SJSA1 (cell line): ENCODE data around the gene PCDHGA1. TPM values are rescaled to one million over a fixed set of nuclear protein-coding genes. Genes with fewer than 3 reads are reported as not detected.

Experiments used
- DNase-seq, 2 experiments: peaks; one replicate each; pipeline ENCODE4 v3.0.0-alpha.2; 2015 to 2020; ENCODE audit warnings: low spot score in 2 of 2, low read depth in 1 of 2
- H3K27ac ChIP-seq: fragments of 250-450 bp; sonication (Bioruptor Pico); 2 replicates; pipeline ENCODE4 v1.5.1; 2020; ENCODE audit warnings: mild to moderate bottlenecking, moderate library complexity
- H3K27me3 ChIP-seq: fragments of 250-450 bp; sonication (Bioruptor Pico); replicated peaks from 2 replicates; pipeline ENCODE4 v1.5.1; 2020; ENCODE audit warnings: mild to moderate bottlenecking, moderate library complexity
- H3K36me3 ChIP-seq: fragments of 250-450 bp; sonication (Bioruptor Pico); 2 replicates; pipeline ENCODE4 v1.5.1; 2020; ENCODE audit warnings: mild to moderate bottlenecking
- H3K4me1 ChIP-seq: fragments of 250-450 bp; sonication (Bioruptor Pico); replicated peaks from 2 replicates; pipeline ENCODE4 v1.6.1; 2021; ENCODE audit warnings: mild to moderate bottlenecking
- H3K4me3 ChIP-seq: fragments of 250-450 bp; sonication (Bioruptor Pico); 2 replicates; pipeline ENCODE4 v1.5.1; 2020; ENCODE audit warnings: mild to moderate bottlenecking
- H3K9me3 ChIP-seq: fragments of 250-450 bp; sonication (Bioruptor Pico); replicated peaks from 2 replicates; pipeline ENCODE4 v1.5.1; 2020; ENCODE audit warnings: mild to moderate bottlenecking
- total RNA-seq: library from RNA; depleted of rRNA; stranded (reverse); fragments of >200 nt; shearing (Covaris generic); gene quantifications from 2 replicates; pipeline ENCODE4 v1.2.3, GENCODE V29; 2014

Gene PCDHGA1
- total RNA-seq, 1 experiment from 2014 or later, result 2.2 TPM

DNA sequence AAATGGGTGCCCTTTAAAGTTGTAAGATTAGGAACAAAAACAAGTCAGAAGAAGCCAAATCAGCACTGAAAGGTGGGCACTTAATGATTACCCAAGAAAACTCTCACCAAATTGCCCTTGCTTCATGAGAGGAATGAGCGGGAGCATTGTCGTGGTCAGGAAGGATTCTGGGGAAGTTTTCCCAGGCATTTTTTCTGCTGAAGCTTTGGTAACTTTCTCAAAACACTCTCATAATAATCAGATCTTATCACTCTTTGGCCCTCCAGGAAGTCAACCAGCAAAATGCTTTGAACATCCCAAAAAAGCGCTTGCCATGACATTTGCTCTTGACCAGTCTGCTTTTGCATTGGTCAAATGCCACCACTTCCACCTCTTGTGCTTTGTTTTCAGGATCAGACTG lies 135.0 kb downstream of the PCDHGA1 start:
- Histone ChIP-seq H3K4me1 (no peaks in the 10 kb centered on the region), H3K4me3 (no peak overlapping the region), H3K36me3 (no peaks in the 10 kb centered on the region), H3K27me3 (no peaks in the 10 kb centered on the region), H3K9me3 (no peaks in the 10 kb centered on the region), H3K27ac (no peak overlapping the region)
- DNase-seq, result no peak

DNA sequence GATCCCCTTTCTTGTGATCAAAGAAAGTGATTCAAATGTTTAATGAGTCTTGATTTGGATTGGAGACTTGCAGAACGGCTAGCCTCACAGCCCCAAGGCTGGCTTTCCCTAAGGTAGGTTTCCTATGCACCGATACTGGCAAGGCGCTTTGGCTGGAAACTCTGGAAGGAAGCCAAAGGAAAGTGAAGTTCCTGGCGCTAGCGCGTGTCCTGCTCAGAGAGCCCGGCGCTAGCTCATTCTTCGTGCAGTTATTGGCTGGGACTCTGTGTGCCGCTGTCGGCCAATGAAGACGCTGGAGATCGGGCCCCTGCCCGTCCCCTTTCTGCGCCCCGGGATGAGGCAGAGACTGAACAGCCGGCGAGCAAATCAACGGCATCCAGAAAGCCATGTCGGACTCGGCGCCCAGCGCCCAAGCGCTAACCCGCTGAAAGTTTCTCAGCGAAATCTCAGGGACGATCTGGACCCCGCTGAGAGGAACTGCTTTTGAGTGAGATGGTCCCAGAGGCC lies 145.4 kb downstream of the PCDHGA1 start, which contains the start of gene PCDHGC3:
Gene PCDHGC3 (plus strand): TSS at position 342 of the 507 bp plus-strand sequence. CDS start 151 bp downstream, at position 493.
- Histone ChIP-seq H3K27ac (peak within 1 kb of the TSS; percentile 25), H3K9me3 (no peaks in the 10 kb centered on the region), H3K36me3 (peaks cover 12% of the 10 kb centered on the region), H3K27me3 (no peaks in the 10 kb centered on the region), H3K4me1 (peaks cover 21% of the 10 kb centered on the region), H3K4me3 (peak within 1 kb of the TSS; percentile 53)
- peak; percentile 91 to 96 for DNase-seq

DNA sequence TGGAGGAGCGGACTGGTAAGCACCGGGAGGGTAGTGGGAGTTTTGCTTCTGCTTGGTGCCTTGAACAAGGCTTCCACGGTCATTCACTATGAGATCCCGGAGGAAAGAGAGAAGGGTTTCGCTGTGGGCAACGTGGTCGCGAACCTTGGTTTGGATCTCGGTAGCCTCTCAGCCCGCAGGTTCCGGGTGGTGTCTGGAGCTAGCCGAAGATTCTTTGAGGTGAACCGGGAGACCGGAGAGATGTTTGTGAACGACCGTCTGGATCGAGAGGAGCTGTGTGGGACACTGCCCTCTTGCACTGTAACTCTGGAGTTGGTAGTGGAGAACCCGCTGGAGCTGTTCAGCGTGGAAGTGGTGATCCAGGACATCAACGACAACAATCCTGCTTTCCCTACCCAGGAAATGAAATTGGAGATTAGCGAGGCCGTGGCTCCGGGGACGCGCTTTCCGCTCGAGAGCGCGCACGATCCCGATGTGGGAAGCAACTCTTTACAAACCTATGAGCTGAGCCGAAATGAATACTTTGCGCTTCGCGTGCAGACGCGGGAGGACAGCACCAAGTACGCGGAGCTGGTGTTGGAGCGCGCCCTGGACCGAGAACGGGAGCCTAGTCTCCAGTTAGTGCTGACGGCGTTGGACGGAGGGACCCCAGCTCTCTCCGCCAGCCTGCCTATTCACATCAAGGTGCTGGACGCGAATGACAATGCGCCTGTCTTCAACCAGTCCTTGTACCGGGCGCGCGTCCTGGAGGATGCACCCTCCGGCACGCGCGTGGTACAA lies 146.0 kb downstream of the PCDHGA1 start:
- peak; percentile 66 to 76 for DNase-seq
- H3K9me3 ChIP-seq, result no peaks in the 10 kb centered on the region
- no peaks in the 10 kb centered on the region for H3K27me3 ChIP-seq
- H3K27ac ChIP-seq, result peak overlapping the region; percentile 25
- peaks cover 12% of the 10 kb centered on the region for H3K36me3 ChIP-seq
- H3K4me1 ChIP-seq, result peaks cover 21% of the 10 kb centered on the region
- H3K4me3 ChIP-seq, result peak overlapping the region; percentile 53

DNA sequence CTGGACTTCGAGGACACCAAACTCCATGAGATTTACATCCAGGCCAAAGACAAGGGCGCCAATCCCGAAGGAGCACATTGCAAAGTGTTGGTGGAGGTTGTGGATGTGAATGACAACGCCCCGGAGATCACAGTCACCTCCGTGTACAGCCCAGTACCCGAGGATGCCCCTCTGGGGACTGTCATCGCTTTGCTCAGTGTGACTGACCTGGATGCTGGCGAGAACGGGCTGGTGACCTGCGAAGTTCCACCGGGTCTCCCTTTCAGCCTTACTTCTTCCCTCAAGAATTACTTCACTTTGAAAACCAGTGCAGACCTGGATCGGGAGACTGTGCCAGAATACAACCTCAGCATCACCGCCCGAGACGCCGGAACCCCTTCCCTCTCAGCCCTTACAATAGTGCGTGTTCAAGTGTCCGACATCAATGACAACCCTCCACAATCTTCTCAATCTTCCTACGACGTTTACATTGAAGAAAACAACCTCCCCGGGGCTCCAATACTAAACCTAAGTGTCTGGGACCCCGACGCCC lies 146.8 kb downstream of the PCDHGA1 start:
- Histone ChIP-seq H3K36me3 (peaks cover 12% of the 10 kb centered on the region), H3K27me3 (no peaks in the 10 kb centered on the region), H3K9me3 (no peaks in the 10 kb centered on the region), H3K4me1 (peaks cover 21% of the 10 kb centered on the region), H3K27ac (no peak overlapping the region), H3K4me3 (peak overlapping the region; percentile 53)
- no peak for DNase-seq

DNA sequence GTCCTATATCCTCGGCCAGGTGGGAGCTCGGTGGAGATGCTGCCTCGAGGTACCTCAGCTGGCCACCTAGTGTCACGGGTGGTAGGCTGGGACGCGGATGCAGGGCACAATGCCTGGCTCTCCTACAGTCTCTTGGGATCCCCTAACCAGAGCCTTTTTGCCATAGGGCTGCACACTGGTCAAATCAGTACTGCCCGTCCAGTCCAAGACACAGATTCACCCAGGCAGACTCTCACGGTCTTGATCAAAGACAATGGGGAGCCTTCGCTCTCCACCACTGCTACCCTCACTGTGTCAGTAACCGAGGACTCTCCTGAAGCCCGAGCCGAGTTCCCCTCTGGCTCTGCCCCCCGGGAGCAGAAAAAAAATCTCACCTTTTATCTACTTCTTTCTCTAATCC lies 147.5 kb downstream of the PCDHGA1 start:
- H3K36me3 ChIP-seq, result peaks cover 12% of the 10 kb centered on the region
- DNase-seq, result no peak
- no peaks in the 10 kb centered on the region for H3K27me3 ChIP-seq
- H3K9me3 ChIP-seq, result no peaks in the 10 kb centered on the region
- H3K4me1 ChIP-seq, result peaks cover 21% of the 10 kb centered on the region
- H3K4me3 ChIP-seq, result no peak overlapping the region
- no peak overlapping the region for H3K27ac ChIP-seq

DNA sequence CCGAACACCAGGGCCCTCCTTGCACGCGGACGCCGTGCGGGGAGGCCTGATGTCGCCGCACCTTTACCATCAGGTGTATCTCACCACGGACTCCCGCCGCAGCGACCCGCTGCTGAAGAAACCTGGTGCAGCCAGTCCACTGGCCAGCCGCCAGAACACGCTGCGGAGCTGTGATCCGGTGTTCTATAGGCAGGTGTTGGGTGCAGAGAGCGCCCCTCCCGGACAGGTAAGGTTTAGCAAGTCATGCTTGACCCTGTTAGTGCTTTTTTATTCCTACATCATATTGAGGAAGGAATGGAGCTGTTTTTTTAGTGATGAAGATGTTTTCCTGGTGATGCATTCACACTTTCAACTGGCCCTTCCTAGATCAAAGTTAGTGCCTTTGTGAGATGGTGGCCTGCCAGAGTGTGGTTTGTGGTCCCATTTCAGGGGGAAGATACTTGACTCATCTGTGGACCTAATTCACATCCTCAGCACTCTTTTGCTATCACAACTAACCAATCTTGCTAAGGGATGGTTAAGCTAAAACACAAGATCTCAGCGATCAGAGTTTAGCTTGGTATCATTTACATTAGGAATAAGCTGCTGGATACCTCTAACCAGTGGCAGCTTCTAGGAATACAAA lies 148.1 kb downstream of the PCDHGA1 start:
- H3K27me3 ChIP-seq, result no peaks in the 10 kb centered on the region
- peaks cover 21% of the 10 kb centered on the region for H3K4me1 ChIP-seq
- H3K36me3 ChIP-seq, result peaks cover 12% of the 10 kb centered on the region
- no peaks in the 10 kb centered on the region for H3K9me3 ChIP-seq
- no peak overlapping the region for H3K27ac ChIP-seq
- DNase-seq, result no peak
- no peak overlapping the region for H3K4me3 ChIP-seq

DNA sequence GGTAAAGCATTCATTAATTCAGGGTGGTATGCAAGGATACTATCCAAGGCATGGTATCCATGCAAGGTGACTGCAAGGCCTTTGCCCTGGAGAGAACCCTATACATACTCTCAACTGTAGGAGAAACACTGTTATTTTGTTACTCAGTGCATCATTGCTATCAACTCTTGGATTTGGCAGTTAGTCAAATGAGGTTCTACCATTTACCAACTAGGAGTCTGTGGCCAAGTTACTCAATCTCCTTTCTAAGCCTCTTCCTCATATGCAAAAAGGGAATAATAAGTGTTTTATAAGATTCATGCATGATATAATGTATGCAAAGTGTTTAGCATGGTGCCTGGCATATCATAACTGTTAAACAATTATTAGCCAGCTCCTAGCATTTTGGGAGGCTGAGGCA lies 149.5 kb downstream of the PCDHGA1 start:
- no peak for DNase-seq
- no peak overlapping the region for H3K27ac ChIP-seq
- no peaks in the 10 kb centered on the region for H3K27me3 ChIP-seq
- no peaks in the 10 kb centered on the region for H3K9me3 ChIP-seq
- peaks cover 12% of the 10 kb centered on the region for H3K36me3 ChIP-seq
- no peak overlapping the region for H3K4me3 ChIP-seq
- peaks cover 21% of the 10 kb centered on the region for H3K4me1 ChIP-seq

DNA sequence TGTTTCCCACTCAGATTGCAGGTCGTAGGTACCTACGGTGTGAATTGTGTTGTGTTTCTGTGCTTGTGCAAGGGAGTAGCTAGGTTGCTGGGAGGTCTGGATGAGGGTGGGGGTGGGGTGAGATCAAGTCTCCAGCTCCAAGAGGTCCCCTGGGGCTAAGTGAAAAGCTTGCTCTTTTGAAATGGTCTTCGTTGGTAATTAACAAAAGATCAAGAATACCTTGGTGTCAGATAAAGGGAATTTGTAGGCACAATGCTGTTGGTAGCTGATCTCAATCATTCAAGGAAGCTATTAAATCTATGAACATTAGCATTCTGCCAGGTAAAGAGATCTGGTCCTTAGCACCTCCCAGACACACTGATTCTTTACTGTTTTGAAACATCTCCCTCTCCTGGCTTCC lies 153.6 kb downstream of the PCDHGA1 start:
- Histone ChIP-seq H3K36me3 (peaks cover 17% of the 10 kb centered on the region), H3K9me3 (0 out of 2 replicates have a peak, but pooled peaks cover 3% of the 10 kb centered on the region), H3K4me1 (no peaks in the 10 kb centered on the region; the same call in none of the 2 replicates), H3K27ac (no peak overlapping the region), H3K4me3 (no peak overlapping the region), H3K27me3 (no peaks in the 10 kb centered on the region)
- no peak for DNase-seq

DNA sequence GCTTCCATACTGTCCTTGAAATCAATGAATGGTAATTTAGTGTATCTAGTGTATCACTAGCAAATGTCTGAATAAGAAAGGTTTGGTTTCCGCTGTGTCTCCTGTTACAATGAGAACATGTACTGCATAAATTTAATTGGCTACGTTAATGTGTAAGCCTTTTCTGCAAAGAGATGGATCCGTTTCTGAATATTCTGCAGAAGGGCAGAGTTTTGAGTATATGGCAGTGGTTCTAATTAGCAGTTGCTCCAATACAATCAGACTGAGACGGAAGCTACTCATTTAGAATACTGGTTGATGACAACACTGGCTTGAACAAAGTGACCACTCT lies 154.0 kb downstream of the PCDHGA1 start:
- H3K9me3 ChIP-seq, result 0 out of 2 replicates have a peak, but pooled peaks cover 3% of the 10 kb centered on the region
- no peak for DNase-seq
- H3K36me3 ChIP-seq, result peaks cover 17% of the 10 kb centered on the region
- no peak overlapping the region for H3K27ac ChIP-seq
- no peak overlapping the region for H3K4me3 ChIP-seq
- no peaks in the 10 kb centered on the region for H3K27me3 ChIP-seq
- H3K4me1 ChIP-seq, result peaks cover 3% of the 10 kb centered on the region

DNA sequence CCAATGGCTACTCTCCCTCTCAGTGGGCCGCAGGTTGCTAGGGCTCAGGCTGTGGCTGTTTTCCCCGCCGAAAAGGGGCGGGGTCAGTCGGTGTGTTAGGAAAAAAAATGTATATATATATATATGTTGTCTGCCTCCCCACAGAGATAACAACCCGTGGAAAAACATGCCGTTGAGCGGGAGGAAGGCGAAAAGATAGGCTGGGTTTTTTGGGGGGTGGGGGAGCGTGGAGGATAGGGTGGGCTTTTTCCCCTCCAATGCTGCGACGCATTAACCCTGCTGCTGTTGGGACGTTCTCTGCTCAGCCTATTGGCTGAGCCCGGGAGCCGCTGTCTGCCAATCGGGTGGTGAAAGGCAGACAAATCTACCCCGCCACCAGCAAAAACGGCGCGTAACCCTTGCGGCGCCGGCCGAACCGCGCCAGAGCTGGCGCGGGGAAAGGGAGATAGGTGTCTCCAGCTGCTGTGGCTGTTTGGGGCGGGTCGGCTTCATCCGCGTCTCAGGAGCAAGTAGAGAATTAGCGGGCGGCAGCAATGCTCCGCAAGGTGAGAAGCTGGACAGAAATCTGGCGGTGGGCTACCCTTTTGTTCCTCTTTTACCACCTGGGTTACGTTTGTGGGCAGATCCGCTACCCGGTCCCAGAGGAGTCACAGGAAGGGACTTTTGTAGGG lies 154.5 kb downstream of the PCDHGA1 start, which contains the start of gene PCDHGC4:
Gene PCDHGC4 (plus strand): TSS at position 390 of the 671 bp plus-strand sequence. CDS start 144 bp downstream, at position 534.
- peak in 1 of 2 experiments; percentile 44 for DNase-seq
- H3K27ac ChIP-seq, result no peak within 1 kb of the TSS
- peaks cover 19% of the 10 kb centered on the region for H3K36me3 ChIP-seq
- peaks cover 4% of the 10 kb centered on the region for H3K4me1 ChIP-seq
- 0 out of 2 replicates have a peak, but pooled peaks cover 3% of the 10 kb centered on the region for H3K9me3 ChIP-seq
- H3K4me3 ChIP-seq, result no peak within 1 kb of the TSS
- no peaks in the 10 kb centered on the region for H3K27me3 ChIP-seq

DNA sequence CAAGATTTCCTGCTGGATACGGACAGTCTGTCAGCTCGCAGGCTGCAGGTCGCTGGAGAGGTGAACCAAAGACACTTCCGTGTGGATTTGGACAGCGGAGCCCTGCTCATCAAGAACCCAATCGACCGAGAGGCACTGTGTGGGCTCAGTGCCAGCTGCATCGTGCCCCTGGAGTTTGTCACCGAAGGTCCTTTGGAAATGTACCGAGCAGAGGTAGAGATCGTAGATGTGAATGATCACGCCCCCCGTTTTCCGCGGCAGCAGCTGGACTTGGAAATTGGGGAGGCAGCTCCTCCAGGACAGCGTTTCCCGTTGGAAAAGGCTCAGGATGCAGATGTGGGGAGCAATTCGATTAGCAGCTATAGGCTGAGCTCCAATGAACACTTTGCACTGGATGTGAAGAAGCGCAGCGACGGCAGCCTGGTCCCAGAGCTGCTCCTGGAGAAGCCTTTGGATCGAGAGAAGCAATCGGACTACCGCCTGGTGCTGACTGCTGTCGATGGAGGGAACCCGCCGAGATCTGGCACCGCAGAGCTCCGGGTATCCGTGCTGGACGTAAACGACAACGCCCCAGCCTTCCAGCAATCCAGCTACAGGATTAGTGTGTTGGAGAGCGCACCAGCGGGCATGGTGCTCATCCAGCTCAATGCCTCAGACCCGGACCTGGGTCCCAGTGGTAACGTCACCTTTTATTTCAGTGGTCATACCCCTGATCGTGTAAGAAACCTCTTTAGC lies 155.2 kb downstream of the PCDHGA1 start:
- Histone ChIP-seq H3K36me3 (peaks cover 25% of the 10 kb centered on the region), H3K9me3 (0 out of 2 replicates have a peak, but pooled peaks cover 3% of the 10 kb centered on the region), H3K27me3 (no peaks in the 10 kb centered on the region), H3K27ac (no peak overlapping the region), H3K4me1 (peaks cover 4% of the 10 kb centered on the region), H3K4me3 (no peak overlapping the region)
- peak in 1 of 2 experiments; percentile 41 for DNase-seq

DNA sequence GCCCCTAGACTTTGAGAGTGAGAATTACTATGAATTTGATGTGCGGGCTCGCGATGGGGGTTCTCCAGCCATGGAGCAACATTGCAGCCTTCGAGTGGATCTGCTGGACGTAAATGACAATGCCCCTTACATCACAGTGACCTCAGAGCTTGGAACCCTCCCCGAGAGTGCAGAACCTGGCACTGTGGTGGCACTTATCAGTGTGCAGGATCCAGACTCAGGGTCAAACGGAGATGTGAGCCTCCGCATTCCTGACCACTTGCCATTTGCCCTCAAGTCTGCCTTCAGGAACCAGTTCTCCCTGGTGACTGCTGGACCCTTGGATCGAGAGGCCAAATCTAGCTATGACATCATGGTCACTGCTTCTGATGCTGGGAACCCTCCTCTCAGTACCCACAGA lies 155.8 kb downstream of the PCDHGA1 start:
- Histone ChIP-seq H3K9me3 (0 out of 2 replicates have a peak, but pooled peaks cover 3% of the 10 kb centered on the region), H3K4me1 (peaks cover 4% of the 10 kb centered on the region), H3K27ac (no peak overlapping the region), H3K27me3 (no peaks in the 10 kb centered on the region), H3K36me3 (peaks cover 27% of the 10 kb centered on the region), H3K4me3 (no peak overlapping the region)
- peak in 1 of 2 experiments; percentile 26 for DNase-seq

DNA sequence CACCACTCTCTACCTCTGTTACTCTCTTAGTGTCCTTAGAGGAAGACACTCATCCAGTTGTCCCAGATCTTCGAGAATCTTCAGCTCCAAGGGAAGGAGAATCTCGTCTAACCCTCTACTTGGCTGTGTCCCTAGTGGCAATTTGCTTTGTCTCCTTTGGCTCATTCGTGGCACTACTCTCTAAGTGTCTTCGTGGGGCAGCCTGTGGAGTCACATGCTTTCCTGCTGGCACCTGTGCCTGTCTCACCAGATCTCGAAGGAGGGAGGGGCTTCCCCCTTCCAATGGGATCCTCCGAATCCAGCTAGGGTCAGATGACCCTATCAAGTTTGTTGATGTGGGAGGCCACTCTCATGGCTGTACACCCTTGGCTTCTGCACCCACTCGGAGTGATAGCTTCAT lies 156.8 kb downstream of the PCDHGA1 start:
- Histone ChIP-seq H3K27me3 (no peaks in the 10 kb centered on the region), H3K4me1 (peaks cover 4% of the 10 kb centered on the region), H3K9me3 (0 out of 2 replicates have a peak, but pooled peaks cover 3% of the 10 kb centered on the region), H3K27ac (no peak overlapping the region), H3K4me3 (no peak overlapping the region), H3K36me3 (peaks cover 35% of the 10 kb centered on the region)
- peak in 1 of 2 experiments; percentile 25 for DNase-seq
